NCI-H2107 treated with DMSO at 0.1 percent for 48 hours (cell line): ENCODE measurements around the gene SHC2.

Source experiments
- DNase-seq: peaks from one replicate; lab custom pipeline; 2025; ENCODE audit not compliant: unreplicated experiment; lab: John Stamatoyannopoulos, UW

The SHC2 gene

GRCh38 chr19:376111-376470 is 84.7 kb downstream of the SHC2 start:
- DNase-seq = no peak

- DNase-seq = no peak
Observed at GRCh38 chr19:375395-376110, 85.3 kb downstream of the SHC2 start.

- DNase-seq = no peak
Observed at GRCh38 chr19:374886-375235, 86.0 kb downstream of the SHC2 start.

GRCh38 chr19:374183-374885 is 86.5 kb downstream of the SHC2 start:
- no peak for DNase-seq

- DNase-seq = no peak
Observed at GRCh38 chr19:373391-374182, 87.2 kb downstream of the SHC2 start.

GRCh38 chr19:372306-372890 is 88.4 kb downstream of the SHC2 start:
- DNase-seq = no peak

- no peak for DNase-seq
Observed at GRCh38 chr19:371501-372168, 89.2 kb downstream of the SHC2 start.

- DNase-seq = no peak
Observed at GRCh38 chr19:370641-371330, 90.0 kb downstream of the SHC2 start.

- no peak for DNase-seq
Observed at GRCh38 chr19:369876-370275, 91.0 kb downstream of the SHC2 start.

GRCh38 chr19:369256-369655 is 91.6 kb downstream of the SHC2 start:
- no peak for DNase-seq

- DNase-seq = no peak
Observed at GRCh38 chr19:368630-369024, 92.2 kb downstream of the SHC2 start.

- DNase-seq = no peak
Observed at GRCh38 chr19:367963-368629, 92.7 kb downstream of the SHC2 start.

GRCh38 chr19:367561-367960 is 93.3 kb downstream of the SHC2 start:
- DNase-seq = no peak

- no peak for DNase-seq
Observed at GRCh38 chr19:366951-367350, 93.9 kb downstream of the SHC2 start.
